ENCODE measurements around the gene ZFPM1. TPM values are rescaled to one million over a fixed set of nuclear protein-coding genes. Genes with fewer than 3 reads are reported as not detected.

The ZFPM1 gene
- total and polyA plus RNA-seq, 2 experiments from 2014 or later: 0.53 to 2.2 TPM

- TF ChIP-seq, protein P1, sequence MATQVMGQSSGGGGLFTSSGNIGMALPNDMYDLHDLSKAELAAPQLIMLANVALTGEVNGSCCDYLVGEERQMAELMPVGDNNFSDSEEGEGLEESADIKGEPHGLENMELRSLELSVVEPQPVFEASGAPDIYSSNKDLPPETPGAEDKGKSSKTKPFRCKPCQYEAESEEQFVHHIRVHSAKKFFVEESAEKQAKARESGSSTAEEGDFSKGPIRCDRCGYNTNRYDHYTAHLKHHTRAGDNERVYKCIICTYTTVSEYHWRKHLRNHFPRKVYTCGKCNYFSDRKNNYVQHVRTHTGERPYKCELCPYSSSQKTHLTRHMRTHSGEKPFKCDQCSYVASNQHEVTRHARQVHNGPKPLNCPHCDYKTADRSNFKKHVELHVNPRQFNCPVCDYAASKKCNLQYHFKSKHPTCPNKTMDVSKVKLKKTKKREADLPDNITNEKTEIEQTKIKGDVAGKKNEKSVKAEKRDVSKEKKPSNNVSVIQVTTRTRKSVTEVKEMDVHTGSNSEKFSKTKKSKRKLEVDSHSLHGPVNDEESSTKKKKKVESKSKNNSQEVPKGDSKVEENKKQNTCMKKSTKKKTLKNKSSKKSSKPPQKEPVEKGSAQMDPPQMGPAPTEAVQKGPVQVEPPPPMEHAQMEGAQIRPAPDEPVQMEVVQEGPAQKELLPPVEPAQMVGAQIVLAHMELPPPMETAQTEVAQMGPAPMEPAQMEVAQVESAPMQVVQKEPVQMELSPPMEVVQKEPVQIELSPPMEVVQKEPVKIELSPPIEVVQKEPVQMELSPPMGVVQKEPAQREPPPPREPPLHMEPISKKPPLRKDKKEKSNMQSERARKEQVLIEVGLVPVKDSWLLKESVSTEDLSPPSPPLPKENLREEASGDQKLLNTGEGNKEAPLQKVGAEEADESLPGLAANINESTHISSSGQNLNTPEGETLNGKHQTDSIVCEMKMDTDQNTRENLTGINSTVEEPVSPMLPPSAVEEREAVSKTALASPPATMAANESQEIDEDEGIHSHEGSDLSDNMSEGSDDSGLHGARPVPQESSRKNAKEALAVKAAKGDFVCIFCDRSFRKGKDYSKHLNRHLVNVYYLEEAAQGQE (IDR thresholded peaks at IDR 0.05; ENCODE audit: unreplicated experiment): no peak
- TF ChIP-seq NANOG (IDR thresholded peaks at IDR 0.05; ENCODE audit: borderline replicate concordance) (no peak), EZH2phosphoT487 (IDR thresholded peaks at IDR 0.05; ENCODE audit: unreplicated experiment) (no peak), ZNF114 (CRISPR knock-in tag; IDR thresholded peaks at IDR 0.05) (no peak), EZH2 (IDR thresholded peaks at IDR 0.05; ENCODE audit: low read depth, unreplicated experiment) (no peak), JUNB (IDR thresholded peaks at IDR 0.05; ENCODE audit: unreplicated experiment) (no peak), STAT1 (IDR thresholded peaks at IDR 0.05; ENCODE audit: unreplicated experiment) (no peak), ETS1 (IDR thresholded peaks at IDR 0.05) (no peak), POLR2AphosphoS5 (IDR thresholded peaks at IDR 0.05; ENCODE audit: low read depth) (no peak)
Measured at GRCh38 chr16:88556294-88556988, 103.4 kb downstream of the ZFPM1 start (continued).

DNA sequence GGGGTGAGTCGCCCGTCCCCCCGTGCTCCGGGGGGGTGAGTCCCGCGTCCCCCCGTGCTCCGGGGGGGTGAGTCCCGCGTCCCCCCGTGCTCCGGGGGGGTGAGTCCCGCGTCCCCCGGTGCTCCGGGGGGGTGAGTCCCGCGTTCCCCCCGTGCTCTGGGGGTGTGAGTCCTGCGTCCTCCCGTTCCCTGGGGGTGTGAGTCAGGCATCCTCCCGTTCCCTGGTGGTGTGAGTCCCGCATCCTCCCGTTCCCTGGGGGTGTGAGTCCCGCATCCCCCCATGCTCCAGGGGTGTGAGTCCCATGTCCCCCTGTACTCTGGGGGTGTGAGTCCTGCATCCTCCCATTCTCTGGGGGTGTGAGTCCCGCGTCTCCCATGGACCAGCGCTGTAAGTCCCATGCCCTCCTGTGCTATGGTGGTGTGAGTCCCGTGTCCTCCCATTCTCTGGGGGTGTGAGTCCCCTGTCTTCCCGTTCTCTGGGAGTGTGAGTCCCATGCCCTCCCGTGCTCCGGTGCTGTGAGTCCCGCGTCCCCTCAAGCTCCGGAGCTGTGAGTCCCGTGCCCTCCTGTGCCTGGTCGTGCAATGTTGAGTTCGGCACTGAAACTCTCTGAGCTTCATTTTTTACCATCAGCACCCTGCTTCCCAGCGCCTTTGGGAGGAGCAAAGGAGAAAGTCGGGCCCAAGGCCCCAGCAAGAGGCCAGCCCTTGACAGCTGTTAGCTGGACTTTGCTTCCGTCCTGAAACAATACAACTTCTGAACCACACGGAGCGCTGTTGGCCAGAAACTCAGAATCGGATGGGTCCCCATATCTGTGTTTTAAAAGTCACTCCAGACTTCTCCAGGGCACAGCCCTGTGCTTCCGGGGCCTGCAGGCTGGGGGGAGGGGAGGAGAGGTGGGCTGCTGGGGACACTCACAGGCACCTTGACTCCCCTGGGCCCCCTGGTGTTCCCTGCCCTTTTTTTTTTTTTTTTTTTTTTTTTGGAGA is 105.7 kb downstream of the ZFPM1 start:
- no peaks in the 10 kb centered on the region for H3K9me2 ChIP-seq (ENCODE audit: insufficient read depth)
- 0 out of 2 replicates have a peak, but pooled peaks cover 3% of the 10 kb centered on the region for H4K20me1 ChIP-seq (replicated peaks; ENCODE audit: insufficient read depth)
- no peak overlapping the region for H2AFZ ChIP-seq
- peak; percentile 69 for ATAC-seq
- H3K36me3 Mint-ChIP-seq (ENCODE audit: low read depth): peaks cover 3% of the 10 kb centered on the region; the same call in 1 of the 3 replicates
- H3K9me3 Mint-ChIP-seq: peaks cover 3% of the 10 kb centered on the region; the same call in 1 of the 3 replicates
- no peak overlapping the region for H3K27ac Mint-ChIP-seq
- H3K36me3 ChIP-seq (ENCODE audit: insufficient read depth): no peaks in the 10 kb centered on the region
- peak; percentile 85 for DNase-seq (ENCODE audit: low spot score)
- H3K4me1 ChIP-seq (ENCODE audit: insufficient read depth): no peaks in the 10 kb centered on the region
- no peak overlapping the region for H3K4me3 ChIP-seq
- H3K27ac ChIP-seq (ENCODE audit: low read depth): no peak overlapping the region
- no peaks in the 10 kb centered on the region; the same call in 1 of the 2 replicates for H3F3A ChIP-seq (replicated peaks; ENCODE audit: low read depth)
- peaks cover 7% of the 10 kb centered on the region for H3K4me1 Mint-ChIP-seq
- H3K79me2 ChIP-seq (replicated peaks; ENCODE audit: insufficient read depth): no peaks in the 10 kb centered on the region
- no peaks in the 10 kb centered on the region for H3K27me3 ChIP-seq (ENCODE audit: insufficient read depth)
- TF ChIP-seq ETS1 (IDR thresholded peaks at IDR 0.05) (no peak), STAT1 (IDR thresholded peaks at IDR 0.05; ENCODE audit: unreplicated experiment) (no peak), JUNB (IDR thresholded peaks at IDR 0.05; ENCODE audit: unreplicated experiment) (no peak), EZH2 (IDR thresholded peaks at IDR 0.05; ENCODE audit: low read depth, unreplicated experiment) (no peak), ZNF114 (CRISPR knock-in tag; IDR thresholded peaks at IDR 0.05) (no peak)
- TF ChIP-seq, protein P2, sequence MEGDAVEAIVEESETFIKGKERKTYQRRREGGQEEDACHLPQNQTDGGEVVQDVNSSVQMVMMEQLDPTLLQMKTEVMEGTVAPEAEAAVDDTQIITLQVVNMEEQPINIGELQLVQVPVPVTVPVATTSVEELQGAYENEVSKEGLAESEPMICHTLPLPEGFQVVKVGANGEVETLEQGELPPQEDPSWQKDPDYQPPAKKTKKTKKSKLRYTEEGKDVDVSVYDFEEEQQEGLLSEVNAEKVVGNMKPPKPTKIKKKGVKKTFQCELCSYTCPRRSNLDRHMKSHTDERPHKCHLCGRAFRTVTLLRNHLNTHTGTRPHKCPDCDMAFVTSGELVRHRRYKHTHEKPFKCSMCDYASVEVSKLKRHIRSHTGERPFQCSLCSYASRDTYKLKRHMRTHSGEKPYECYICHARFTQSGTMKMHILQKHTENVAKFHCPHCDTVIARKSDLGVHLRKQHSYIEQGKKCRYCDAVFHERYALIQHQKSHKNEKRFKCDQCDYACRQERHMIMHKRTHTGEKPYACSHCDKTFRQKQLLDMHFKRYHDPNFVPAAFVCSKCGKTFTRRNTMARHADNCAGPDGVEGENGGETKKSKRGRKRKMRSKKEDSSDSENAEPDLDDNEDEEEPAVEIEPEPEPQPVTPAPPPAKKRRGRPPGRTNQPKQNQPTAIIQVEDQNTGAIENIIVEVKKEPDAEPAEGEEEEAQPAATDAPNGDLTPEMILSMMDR (conservative IDR thresholded peaks at IDR 0.05; ENCODE audit: low read depth in 2 of 2): peak; percentile 51 to 57
- H3K27me3 Mint-ChIP-seq (ENCODE audit: insufficient read depth, low read depth, poor library complexity): peaks cover 16% of the 10 kb centered on the region
- no peak overlapping the region for H3K4me3 Mint-ChIP-seq
- no peak overlapping the region for H3K4me2 ChIP-seq

Measured in GM23338 (cell line).